HG02642 (cell line): ENCODE measurements around the gene TMEM238.
"Not testable (repeated sequence)": the region's sequence is repeated elsewhere in the genome, so short reads cannot be mapped to it uniquely, and the experiment has no call there.

Experiments used
- ATAC-seq: cut with Tn5 transposase; IDR thresholded peaks from one replicate; pipeline ENCODE4 v1.9.1; 2021; ENCODE audit warnings: mild to moderate bottlenecking; ENCODE audit not compliant: unreplicated experiment, poor library complexity

Gene TMEM238

GRCh38 chr19:55402509-55402908, 18.4 kb upstream of the TMEM238 start:
- ATAC-seq, result no peak

GRCh38 chr19:55401390-55401789, 17.3 kb upstream of the TMEM238 start:
- not testable (repeated sequence) for ATAC-seq

- ATAC-seq, result no peak
Measured at GRCh38 chr19:55400281-55401087, 16.4 kb upstream of the TMEM238 start.

- ATAC-seq, result no peak
Measured at GRCh38 chr19:55398200-55398925, 14.3 kb upstream of the TMEM238 start.

GRCh38 chr19:55392820-55393761, 9.0 kb upstream of the TMEM238 start:
- ATAC-seq, result no peak

GRCh38 chr19:55391702-55392615, 7.9 kb upstream of the TMEM238 start:
- ATAC-seq, result no peak

- ATAC-seq, result no peak
Measured at GRCh38 chr19:55391191-55391670, 7.1 kb upstream of the TMEM238 start.

- no peak for ATAC-seq
Measured at GRCh38 chr19:55390461-55390880, 6.4 kb upstream of the TMEM238 start.

GRCh38 chr19:55389386-55390317, 5.6 kb upstream of the TMEM238 start:
- no peak for ATAC-seq

GRCh38 chr19:55387736-55388497, 3.8 kb upstream of the TMEM238 start:
- no peak for ATAC-seq

GRCh38 chr19:55386493-55386971, 2.4 kb upstream of the TMEM238 start:
- ATAC-seq, result no peak

- ATAC-seq, result peak; percentile 77
Measured at GRCh38 chr19:55385724-55386492, 1.8 kb upstream of the TMEM238 start, which contains the start of gene RPL28. TSS of gene RPL28 (plus strand) at chr19:55385932. CDS start at chr19:55386358, 426 bp downstream.

- peak; percentile 57 for ATAC-seq
Measured at GRCh38 chr19:55384920-55385723, 1.0 kb upstream of the TMEM238 start.

- no peak for ATAC-seq
Measured at GRCh38 chr19:55383279-55384130, 587 bp downstream of the TMEM238 start.

GRCh38 chr19:55382522-55383054, 1.5 kb downstream of the TMEM238 start:
- ATAC-seq, result no peak
